Activated CD4-positive, alpha-beta T cell treated with anti-CD3 and anti-CD28 coated beads, Interleukin-2, Interleukin-4, amounts not matched to agents 100 ng/mL and 50 ng/mL, durations not matched to agents 16 hours and 8 hours (primary cell): Measurements from ENCODE around the gene ITGA8.
"Not testable (repeated sequence)": the region's sequence is repeated elsewhere in the genome, so short reads cannot be mapped to it uniquely, and the experiment has no call there.

Experiments used
- DNase-seq: peaks from one replicate; pipeline ENCODE4 v3.0.0-alpha.2; 2020; ENCODE audit warnings: low spot score

The ITGA8 gene

DNA sequence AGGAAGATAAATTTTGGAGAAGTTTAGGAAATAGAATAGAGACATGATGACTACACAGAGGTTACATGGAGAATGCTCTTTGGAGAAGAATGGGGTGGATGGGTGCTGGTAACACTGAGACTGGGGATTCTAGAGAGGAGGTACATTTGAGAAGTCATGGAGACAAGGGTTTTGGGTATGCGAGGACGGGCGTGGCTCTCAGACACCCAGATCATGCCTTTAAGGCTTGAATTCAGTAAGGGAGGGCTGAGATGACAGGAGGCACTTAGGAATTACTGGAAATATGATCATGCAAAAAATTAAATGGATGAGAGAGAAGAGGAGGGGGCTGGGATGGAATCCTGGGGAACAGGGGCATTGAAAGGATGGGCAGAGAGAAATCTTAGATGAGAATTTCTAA, 168.8 kb downstream of the ITGA8 start:
- DNase-seq = no peak

GRCh38 chr10:15548331-15548730, 171.4 kb downstream of the ITGA8 start:
- DNase-seq = no peak

DNA sequence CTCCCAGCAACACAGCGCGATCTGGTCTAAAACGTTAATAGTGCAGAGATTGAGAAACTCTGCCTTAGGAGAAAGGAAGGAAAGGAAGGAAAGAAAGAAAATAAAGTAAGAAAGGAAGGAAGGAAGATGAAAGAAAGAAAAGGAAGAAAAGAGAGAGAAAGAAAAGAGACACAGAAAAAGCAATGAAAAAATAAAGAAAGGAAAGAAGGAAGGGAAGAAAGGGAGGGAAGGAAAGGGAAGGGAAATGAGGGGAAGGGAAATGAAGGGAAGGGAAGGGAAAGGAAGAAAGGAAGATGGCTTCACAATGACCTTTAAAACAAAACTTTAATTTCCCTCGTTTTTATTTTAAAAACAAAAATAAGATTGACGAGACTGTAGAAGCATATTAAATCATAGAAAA, 173.1 kb downstream of the ITGA8 start:
- no peak for DNase-seq

GRCh38 chr10:15545884-15546283, 173.8 kb downstream of the ITGA8 start:
- no peak for DNase-seq

DNA sequence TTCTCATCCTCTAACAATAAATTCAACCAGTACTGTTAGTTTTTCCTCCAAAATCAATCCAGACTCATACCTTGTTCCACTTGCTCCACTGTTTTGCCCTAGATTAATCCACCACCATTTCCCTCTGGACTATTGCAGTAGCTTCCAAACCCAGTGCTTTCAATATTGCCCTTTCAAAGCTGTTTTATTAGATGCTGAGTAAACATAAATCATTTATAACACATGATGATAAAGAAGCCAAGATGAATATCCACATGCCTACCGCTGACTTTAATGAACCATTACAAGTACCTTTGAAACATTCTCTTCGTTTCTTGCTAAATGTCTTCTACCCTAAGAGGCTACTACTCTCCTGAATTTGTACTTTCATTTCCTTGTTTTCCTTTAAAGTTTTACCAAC, 174.5 kb downstream of the ITGA8 start:
- no peak for DNase-seq

DNA sequence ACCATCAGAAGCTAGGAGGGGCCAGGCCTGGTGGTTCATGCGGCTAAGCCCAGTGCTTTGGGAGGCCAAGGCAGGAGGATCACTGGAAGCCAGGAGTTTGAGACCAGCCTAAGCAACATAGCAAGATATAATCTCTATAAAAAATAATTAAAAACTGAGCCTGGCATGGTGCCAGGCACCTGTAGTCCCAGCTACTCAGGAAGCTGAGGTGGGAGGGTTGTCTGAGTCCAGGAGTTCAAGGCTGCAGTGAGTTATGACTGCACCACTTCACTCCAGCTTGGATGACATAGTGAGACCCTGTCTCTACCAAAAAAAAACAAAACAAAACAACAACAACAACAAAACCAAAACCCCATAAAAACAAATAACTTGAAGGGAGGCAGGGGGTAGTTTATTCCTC, 175.7 kb downstream of the ITGA8 start:
- DNase-seq = no peak

GRCh38 chr10:15542817-15543216, 176.9 kb downstream of the ITGA8 start:
- no peak for DNase-seq

GRCh38 chr10:15541376-15541775, 178.3 kb downstream of the ITGA8 start:
- DNase-seq = no peak

DNA sequence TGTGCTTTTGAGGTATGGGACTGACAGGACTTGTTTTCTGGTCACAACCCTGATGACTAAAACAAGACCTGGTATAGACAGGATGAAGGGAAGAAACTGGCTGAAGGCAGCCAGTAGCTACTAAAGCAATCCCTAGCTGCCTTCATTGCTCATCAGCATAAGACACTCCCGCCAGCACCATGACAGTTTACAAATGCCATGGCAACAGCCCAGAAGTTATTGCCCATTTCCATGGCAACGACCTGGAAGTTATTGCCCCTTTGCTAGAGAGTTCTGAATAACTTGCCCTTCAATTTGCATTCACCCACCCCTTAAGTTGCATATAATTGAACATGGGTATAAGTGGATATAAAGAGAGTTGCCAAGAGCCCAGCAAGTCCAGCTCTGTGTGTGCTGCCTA, 179.0 kb downstream of the ITGA8 start:
- no peak for DNase-seq

GRCh38 chr10:15539262-15539661, 180.5 kb downstream of the ITGA8 start:
- DNase-seq = no peak

GRCh38 chr10:15534928-15535538, 184.7 kb downstream of the ITGA8 start:
- DNase-seq = not testable (repeated sequence)

- DNase-seq = no peak
Observed at GRCh38 chr10:15531927-15532722, 187.6 kb downstream of the ITGA8 start.

GRCh38 chr10:15528859-15529239, 190.9 kb downstream of the ITGA8 start:
- no peak for DNase-seq

GRCh38 chr10:15526754-15527153, 193.0 kb downstream of the ITGA8 start:
- DNase-seq = no peak

GRCh38 chr10:15521328-15521903, 198.3 kb downstream of the ITGA8 start:
- DNase-seq = no peak

GRCh38 chr10:15518250-15518649, 201.5 kb downstream of the ITGA8 start:
- no peak for DNase-seq

DNA sequence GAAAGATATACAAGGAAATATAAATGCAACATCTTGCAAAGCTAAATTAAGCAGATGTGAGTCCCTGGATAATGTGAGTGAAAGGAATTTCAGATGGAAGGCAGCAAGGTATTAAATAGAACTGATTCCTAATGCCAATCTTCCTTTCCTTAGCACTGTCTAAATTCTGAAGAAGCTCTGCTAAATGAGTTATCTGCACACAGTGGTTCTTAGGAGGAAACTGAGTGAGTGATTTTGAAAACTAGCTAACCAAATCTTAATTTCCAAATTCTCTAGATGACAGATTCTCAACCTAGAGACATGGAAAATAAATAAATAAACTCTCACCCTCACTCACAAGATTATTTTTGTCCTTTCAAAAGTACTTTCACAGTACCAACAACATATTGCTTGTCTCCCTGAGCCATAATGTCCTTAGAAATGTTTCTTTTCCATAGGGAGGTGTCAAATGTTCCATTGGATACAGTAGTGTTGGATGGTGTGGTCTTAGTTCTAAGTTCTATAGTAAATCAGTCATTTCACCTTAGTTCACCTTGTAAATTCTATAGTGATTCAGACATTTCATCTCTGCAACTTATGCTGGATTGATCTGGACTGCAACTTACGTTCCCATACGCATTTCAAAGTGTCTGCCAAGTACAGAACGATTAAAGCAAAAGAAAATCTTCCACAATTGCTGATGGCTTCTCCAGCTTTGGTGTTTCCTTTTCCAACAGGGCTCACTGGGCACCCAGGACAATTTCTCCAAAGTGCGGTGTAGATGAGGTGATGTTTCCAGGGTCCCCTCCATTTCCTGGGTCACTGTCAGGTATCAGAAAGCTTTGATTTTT, 203.3 kb downstream of the ITGA8 start:
- peak; percentile 32 for DNase-seq

GRCh38 chr10:15515202-15515601, 204.5 kb downstream of the ITGA8 start:
- no peak for DNase-seq

DNA sequence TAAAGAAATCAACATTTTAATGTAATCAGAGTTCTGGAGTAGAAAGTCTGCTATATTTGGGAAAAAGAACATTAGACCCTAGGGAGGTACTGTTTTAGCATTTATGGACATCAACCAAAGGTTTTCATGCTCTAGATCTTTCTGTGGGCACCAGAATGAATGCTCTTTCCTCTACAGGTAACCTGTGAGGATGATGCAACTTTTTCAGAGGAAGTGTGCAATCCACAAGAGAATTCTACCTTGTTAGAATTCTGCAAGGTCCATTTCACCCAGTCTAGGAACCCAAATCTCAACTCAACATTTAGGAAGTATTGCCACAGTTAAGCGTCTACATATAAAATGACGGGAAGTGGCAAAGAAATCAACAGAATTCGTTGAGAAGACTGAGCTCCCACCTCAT, 208.8 kb downstream of the ITGA8 start:
- DNase-seq = no peak

DNA sequence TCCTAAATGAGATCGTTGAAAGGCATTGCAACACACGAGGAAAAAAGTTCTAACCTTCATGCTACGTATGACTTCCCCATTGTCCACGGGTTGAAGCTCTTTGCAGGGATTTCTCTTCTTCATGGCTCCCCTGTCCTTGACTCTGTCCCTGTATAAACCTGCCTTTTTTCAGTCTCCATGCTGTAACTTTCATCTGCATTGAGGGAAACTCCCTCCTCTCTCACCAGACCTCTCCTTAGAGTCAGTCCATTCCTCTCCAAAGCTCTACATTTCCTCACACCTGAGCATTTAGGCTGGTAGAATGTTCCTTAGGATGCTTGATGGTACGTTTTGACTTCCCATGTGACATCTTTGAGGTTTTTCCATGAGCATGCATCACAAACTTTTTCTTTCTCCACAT, 214.4 kb downstream of the ITGA8 start:
- no peak for DNase-seq

GRCh38 chr10:15504101-15504840, 215.5 kb downstream of the ITGA8 start:
- DNase-seq = peak; percentile 8
